ENCODE results near the gene AMT.

- no peak for TF ChIP-seq EZH2 (IDR thresholded peaks at IDR 0.05; ENCODE audit: insufficient read depth, poor library complexity, severe bottlenecking)
- no peak for TF ChIP-seq EZH2phosphoT487 (IDR thresholded peaks at IDR 0.05; ENCODE audit: insufficient read depth, low read depth)
Observed at GRCh38 chr3:49412632-49413337, 9.5 kb downstream of the AMT start.
